HG03060 (cell line): Measurements from ENCODE around the gene REXO1.

ENCODE experiments used
- ATAC-seq: cut with Tn5 transposase; IDR thresholded peaks from one replicate; pipeline ENCODE4 v1.9.1; 2021; ENCODE audit warnings: low read depth, moderate number of reproducible peaks; ENCODE audit not compliant: unreplicated experiment

REXO1 gene

DNA sequence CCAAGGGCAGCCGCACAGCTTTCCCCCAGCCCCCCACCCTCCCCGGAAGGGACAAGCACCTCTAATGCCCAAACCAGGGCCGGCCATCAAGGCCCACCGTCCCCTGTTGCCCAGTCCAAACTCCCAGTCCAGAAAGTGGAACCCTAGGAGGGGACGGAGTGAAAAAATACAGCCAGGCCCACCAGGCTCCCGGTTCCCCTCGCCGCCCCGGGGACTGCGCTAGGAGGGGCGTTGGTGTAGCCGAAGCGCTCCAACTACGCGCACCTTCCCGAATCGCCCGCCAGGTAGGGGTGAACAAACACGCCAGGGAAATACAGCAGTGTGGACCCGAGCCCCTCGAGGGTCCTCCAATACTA lies 13.8 kb upstream of the REXO1 start:
- ATAC-seq, result no peak

DNA sequence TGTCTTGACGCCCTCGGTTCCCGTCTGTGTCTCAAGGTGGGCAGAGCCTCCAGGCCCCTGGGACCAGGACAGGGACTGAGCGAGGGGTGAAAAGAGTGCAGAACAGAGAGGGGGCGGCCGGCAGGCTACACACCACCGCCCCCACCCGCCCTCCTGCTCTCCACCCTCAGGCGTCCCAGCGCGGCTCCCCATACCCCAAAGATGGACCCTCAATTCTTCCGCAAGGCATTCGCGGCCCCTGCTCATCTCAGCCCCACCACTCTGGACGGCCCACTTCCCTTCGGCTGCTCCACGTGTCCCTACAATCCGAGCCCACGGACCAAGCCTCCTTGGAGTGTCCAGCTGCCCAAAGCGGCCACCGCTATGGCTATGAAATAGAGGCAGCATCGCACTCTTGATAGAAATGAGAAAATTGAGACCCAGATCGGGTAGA lies 13.3 kb upstream of the REXO1 start:
- no peak for ATAC-seq

DNA sequence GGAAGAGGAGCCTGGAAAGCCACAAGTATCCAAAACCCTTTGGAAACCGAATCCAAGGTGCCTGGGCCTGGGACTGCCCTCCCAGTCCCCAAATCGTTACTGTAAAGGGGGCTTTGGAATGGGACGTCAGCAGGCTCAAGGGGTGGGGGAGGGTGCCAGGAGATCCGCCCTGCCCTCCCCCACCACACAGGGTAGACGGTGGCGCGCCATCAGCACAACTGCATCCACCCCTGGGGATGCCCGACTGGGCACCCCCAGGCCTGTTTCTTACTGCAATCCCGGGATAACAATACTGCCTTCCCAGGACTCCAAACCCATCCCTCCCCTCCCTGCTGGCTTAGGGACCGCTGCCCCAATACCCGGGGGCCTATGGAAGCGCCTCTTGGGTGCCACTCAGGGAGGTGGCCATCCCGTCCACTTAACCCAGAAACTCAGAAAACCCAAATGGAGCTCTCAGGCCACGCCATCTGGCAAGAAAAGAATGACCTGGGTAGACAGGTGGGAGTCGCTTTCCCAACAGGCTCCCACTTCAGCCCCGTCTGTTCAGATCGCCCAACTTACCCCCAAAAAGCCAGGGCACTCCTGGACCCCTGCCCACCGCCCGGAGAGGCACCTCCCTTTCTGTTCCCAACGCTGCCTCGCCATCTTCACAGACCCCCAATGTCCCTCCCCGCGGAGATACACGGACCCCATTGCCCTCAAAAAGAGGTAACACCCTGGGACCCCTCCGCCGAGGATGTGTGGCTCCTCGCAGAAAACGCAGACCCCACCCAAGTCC lies 12.7 kb upstream of the REXO1 start:
- ATAC-seq, result no peak

DNA sequence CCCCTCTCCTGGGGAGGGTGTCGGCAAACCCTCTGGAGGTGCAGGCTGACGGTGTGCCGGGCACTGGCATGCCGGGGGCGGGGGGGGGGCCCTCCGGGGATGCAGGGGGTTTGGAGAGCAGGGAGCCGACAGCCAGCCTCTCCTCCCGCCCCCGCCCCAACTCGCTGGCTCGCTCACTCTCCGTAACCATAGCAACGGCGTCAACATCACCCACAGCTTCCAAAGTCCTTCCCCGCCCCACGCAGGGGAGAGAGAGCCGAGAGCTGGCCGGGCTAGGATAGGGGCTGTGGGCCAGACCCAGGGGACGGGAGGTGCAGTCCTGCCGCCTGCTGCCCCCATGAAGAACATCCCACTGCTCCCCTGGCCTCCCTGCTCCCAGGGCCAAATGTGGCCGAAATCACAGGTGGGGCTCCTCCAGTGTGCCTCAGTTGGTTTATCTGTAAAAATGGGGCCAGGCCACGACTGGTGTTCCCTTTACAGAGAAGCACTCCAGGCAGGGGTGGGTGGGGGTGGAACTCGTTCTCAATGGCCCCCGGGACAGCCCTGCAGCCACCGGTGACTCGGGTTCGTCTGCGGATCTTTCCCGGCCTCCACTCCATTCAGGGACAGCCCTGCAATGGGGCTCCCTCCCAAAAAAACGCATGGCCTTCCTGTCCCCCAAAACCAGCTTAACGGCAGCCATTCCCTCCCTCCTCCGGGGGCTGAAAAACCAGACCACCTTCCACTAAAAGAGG lies 11.9 kb upstream of the REXO1 start:
- no peak for ATAC-seq

DNA sequence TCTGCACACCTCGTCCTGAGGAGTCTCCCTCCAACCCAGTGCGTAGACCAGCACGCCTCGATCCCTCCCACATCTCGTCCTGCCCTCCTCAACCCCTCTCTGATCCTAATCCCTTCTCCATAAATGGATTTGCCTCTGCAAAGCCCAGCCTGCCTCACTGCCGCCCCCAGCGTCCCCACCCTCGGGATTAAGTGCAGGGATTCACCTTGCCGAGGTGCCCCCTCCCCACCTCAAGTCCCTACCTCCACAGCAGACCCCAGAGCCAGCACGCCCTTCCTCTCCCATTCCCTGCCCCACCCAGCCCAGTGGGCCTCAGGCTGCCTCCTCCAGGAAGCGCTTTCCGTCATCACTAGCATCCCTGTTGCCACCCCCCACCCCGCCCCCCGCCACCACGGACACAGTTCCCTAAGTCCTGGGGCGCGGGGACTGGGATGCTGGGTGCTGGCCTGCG lies 11.1 kb upstream of the REXO1 start:
- no peak for ATAC-seq

DNA sequence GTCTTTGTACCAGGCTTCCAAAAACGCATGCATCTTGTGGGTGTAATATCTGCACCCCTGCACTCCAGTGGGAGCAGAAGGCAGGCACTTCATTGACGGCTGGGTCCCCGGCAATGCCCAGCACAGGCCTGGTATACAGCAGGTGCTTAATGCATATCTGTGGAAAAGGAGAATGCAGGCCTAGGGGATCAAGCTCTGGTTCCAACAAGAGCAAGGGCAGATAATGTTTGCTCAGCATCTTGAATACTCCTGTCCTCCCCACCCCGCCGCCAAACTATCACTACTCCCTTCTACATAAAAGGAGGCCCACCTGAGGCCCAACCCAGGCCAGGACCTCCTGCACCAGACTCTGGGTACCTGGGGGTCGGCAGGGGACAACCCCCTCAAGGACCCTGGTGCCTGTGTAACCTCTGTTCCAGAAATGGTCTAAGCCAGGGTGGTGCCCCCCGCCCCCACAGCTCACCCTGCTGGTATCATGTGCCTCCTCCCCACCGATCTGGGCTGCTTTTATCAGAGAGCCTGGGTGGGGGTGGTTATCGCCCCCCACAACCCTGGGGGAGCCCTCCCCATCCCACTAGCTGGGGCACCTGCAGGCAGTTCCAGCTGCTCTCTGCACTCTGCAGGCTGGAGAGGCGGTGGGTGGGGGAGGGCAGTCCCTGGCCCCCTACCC lies 10.3 kb upstream of the REXO1 start:
- no peak for ATAC-seq

DNA sequence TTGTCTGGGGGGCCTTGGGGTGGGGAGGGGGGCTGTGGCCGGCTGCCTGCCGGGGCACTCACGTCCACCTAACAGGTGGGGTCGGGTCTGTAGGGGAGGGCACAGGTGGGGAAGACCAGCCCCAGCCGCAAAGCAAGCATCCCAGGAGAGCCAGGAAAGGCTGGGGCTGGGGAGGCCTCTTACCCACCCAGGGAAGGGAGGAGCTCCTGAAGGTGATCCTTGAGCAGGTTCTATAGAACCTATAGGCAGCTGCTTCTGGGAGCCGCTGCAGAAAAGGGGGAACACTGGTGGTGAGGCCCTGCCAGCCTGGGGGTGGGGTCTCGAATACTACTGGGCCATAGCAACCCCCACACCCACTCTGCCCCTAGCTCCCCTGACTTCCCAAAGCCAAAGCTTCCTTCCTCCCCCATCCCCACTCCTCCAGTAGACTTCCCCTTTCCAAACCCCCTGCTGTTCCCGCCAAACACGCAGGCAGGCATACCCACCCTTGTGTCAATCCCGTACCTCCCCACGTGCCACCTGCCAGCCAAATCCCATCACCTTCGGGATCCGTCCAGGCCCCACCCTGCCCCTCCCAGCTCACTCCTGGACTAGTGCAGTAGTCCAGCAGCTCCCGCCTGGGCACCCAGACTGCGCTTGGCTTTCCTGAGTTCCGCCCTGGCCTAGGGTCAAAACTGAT lies 9.5 kb upstream of the REXO1 start:
- ATAC-seq, result no peak

DNA sequence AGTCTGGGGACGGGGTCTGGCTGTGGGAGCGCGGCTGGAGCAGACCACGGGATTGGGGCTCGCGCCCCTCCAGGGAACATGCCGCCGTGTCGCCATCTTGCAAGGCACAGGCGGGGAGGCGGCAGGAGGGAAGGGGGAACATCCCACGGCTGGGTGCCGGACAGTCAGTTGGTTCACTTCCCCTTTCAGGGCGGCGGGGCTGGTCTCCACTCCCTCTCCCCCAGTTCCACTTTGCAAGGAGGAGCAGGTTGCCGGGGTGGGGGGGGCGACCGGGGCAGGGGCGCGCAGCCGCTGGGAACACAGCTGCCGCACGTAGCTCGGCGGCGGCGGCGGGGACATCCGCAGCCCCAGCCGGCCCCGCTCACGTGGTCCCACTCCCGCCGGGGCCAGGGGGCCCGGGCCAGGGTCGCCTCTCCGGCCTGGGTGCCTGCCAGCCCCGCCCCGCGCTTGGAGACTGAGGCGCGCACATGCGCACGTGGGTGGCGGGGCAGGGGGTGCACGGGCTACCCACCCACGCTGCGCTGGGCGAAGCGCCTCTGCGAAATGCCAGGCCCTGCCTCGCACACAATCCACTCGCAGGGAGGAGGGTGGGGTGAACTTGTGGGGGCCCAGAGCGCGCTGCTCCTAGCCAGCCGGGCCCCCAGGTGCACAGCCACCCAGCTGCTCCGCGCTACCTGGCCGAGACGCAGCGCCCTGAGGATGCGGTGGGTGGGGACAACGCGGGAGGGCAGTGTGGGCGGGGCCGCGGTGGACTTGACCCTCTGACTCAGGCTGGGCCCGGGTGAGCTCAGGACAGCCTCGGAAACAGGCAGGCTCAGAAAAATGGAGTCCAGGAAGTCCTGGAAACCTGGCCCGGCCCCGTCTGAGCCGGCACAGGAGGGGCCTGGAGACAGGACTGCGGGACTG lies 8.7 kb upstream of the REXO1 start:
- no peak for ATAC-seq

DNA sequence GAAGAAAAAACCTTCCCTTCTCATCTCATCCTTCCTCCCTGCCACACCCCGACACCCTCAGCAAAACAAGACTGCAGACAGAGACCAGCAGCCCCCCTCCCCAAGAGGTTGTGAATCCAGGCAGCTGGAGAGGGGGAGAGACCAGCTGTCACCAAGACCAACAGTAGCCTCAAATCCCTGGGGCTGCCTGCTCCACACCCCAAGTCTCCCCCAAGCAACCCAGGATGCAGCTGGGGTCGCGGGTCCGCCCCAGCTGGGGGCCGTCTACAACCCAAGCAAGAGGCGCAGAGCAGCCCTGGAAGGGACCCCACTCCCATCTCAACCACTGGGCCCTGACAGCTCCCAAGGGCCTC lies 8.0 kb upstream of the REXO1 start:
- ATAC-seq, result no peak

DNA sequence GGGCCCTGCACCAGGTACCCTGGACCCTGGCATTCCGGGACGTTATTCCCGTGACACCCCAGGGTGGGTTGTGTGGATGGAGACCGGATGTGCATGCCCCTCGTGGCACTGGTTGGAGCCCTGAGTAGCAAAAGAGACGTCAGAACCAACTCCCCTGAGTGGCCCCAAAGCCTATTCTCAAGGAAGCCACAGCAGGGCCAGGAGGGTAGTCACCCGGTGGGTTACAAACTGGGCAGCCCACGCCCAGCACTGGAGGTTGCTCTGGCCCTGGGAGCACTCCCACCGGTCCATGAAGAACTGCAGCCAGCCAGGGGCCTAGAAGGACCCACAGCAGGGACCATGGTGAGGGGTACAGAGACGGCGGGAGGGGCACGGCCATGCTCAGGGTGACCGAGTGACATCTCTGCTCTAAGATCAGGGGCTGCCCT lies 7.6 kb upstream of the REXO1 start:
- ATAC-seq, result no peak

DNA sequence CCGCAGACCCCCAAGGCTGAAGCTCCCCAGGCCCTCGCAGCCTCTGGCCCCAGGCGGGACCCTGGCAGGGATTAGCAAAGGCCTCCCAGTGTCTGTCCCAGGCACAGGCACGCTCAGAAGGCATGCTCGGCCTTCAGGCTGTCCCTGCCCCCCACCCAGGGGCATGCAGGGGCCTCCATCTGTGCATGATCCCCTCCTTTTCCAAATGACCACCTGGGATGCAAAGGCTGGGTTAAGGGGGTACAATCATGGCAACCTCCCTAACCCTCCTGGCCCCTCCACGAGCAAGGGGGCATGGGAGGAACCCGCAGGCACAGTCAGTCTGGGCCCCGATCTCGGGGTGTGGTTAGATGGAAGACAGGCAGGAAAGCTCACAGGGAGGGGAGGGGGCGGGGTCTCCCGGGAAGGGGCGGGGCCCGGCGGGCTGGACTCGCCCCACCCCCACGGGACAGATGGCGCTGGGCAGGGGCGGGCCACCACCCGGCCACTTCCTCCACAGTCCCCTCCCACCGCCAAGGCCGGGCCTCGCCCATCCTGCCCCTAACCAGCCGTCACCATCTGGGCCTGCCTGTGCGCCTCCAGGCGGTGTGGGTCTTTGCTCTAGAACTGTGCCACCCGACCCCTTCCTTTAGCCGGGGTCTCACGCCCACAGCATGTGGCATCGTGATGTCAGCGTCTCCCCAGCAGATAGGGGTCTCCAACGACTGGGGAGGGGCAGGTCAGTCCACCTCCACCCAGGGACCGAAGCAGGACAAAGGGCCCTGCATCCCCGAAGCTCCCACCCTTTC lies 7.0 kb upstream of the REXO1 start:
- no peak for ATAC-seq

DNA sequence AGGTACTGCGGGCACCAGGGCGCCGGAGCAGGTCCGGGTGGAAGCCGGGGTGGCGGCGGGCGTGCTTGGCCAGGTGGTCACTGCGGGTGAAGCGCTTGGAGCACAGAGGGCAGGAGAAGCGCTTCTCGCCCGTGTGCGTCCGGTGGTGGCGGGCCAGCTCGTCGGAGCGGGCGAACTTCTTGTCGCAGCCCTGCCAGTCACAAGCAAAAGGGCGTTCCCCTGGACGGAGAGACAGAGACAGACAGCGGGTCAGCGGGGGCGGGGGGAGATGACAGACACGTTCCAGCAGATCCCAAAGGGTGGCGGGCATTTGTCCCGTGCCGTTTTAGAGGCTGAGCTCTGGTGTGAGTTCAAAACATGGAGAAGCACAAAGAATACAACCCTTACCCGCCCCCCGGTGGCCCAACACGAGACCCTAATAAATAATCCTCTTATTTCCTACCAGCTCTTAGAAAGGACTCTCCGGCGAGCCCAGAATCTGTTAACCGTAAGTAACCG lies 6.3 kb upstream of the REXO1 start:
- ATAC-seq, result no peak

DNA sequence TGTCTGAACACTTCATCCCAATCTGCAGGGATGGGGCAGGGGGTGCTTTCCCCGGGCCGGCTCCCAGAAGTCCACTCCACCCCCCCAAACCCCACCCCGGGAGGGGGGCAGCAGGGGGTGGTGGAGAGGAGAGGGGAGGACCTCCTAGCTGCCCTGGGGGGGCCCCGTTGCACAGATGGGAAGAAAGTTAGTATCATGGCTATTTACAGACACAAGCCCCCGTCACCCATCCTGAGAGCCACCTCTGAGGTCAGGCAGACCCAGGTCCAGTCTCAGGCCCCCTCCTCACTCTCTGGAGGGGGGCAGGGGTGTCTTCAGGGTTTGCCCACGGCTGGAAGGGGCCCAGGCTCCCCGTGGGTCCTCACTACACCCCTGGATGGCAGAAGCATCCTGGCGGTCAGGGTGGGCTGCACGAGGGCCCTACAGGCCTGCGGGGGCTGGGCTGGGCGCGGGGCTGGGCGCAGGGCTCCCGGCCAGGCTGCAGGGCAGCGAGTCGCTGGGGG lies 5.8 kb upstream of the REXO1 start:
- no peak for ATAC-seq

DNA sequence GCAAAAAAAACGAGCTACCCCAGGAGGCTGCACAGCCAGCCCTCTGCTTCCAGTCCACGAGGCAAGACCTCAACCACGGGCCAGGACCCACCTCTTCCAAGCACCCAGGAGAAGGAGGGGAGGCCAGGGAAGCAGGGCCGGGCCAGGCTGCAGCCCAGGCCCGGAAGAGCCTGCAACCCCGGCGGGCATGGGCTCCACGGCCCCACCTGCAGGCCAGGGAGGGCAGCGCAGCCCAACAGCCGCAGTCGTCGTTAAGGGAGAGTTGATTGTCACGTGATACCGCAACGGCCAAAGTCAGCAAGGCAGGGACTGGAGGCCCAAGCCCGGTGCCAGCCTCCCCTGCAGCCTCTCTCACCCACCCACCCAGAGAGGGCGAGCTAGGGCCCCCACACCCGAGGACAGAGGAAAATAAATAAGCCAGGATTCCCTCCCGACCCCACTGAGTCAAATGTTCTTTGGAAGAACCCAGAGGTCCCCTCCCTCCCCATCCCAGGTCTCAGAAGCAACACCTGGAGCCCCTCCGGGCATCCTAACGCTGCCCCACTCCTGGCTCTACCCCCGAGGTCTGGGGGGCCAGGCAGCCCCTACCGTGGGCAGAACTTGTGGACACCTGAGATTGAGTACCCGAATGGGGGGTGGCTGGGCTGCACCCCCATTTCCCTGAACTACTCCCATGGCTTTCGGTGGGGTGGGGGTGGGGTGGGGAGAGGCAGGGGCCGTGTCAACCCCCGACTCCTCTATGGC lies 5.2 kb upstream of the REXO1 start:
- no peak for ATAC-seq

DNA sequence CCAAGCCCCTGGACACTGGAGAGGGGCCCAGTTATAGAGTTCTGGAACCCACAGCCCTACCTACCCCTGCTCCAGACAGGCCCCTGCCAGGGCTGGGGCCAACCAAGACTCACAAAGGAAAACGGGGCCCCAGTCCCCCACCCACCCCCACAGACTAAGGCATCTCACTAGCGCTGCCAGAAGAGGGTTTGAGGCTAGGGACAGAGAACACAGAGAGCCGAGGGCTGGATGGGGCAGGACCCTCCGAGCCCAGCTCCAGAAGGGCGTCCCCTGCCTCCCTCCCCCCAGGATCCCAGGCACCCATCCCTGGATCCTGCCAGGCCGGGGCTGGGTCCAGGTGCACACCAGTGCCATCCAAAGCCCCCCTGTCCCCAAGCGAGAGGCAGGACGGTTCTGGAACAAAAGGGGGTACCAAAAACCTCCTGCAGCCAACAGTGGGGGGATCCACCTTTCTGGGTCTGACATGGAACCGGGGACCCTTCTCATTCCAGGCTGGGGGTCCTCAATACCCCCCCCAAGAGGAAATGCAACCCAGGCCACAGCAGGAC lies 4.4 kb upstream of the REXO1 start:
- ATAC-seq, result no peak

DNA sequence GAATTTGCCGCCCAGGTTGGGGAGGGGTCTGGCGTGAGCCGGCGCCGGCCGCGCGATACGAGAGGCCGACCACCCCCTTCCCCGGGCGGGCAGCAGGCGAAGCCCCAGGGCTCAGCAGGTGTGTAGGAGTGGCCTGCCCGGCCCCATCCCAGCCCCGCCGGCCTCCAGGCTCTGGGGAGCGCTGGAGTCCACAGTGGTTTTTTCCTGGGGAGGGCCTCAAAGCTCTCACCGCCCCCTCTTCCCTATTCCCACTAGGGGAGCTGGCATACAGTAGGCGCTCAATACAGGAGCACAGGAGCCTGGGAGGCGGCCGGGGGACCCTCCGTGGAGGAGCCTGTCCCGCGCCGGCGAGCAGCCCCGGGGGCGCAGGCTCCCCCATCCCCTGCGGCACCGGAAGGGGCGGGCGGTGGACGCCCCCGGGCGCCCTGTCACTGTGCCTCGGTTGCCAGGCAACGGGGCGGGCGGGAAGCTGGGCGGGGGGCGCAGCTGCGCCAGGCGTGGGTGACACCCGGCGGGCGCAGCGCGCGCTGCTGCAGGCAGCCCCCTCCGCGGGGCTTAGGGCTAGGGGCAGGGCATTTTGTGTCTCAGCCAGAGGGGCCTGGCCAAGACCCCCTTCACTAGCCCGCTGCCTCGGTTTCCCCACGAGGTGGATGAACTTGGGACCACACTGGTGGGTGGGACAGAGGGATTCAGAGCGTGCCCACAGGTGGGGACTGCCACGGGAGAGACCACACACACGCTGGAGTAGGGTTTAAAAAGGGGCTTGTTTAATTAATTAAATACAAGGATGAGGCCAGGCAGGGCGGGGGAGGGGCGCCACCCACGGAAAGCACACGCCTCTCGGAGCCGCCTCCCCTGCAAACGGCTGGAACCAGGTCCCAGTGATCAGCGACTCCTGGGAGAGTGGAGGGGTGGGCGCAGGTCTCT lies 3.6 kb upstream of the REXO1 start:
- ATAC-seq, result no peak
